Measurements from ENCODE around the gene RPTOR. TPM values are rescaled to one million over a fixed set of nuclear protein-coding genes. Genes with fewer than 3 reads are reported as not detected.
"Not testable (repeated sequence)": the region's sequence is repeated elsewhere in the genome, so short reads cannot be mapped to it uniquely, and the experiment has no call there.

The RPTOR gene
- polyA plus RNA-seq, 1 donor, result 23.9 TPM

DNA sequence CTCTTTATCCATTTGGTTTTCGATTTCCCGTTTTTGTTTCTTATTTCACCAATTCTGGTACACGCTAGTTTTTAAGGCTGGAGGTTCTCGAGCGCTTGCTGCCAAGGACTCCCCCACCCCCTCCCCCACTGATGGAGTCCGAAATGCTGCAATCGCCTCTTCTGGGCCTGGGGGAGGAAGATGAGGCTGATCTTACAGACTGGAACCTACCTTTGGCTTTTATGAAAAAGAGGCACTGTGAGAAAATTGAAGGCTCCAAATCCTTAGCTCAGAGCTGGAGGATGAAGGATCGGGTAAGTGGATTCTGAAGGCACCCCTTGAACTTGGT, 825 bp downstream of the RPTOR start:
- no peak for DNase-seq (ENCODE audit: low read depth)

DNA sequence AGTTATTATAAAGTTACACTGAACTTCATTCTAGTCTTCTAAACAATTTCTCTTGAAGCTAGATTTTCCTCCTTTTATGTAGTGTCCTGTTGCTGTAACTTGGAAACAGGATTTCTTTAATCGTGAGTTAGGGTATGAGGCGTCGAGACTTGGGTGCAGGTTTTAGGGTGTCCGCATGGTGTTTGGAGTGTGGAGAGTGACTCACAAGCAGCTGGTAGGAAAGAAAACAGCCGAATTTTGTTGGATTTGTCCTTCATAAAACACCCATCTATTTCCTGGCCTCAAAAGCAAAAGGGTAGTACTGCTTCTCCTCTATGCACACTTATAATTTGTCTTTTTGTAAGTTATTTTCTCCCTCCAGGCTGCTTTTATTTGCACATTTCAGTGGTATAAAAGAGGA, 1.6 kb downstream of the RPTOR start:
- DNase-seq (ENCODE audit: low read depth), result no peak

DNA sequence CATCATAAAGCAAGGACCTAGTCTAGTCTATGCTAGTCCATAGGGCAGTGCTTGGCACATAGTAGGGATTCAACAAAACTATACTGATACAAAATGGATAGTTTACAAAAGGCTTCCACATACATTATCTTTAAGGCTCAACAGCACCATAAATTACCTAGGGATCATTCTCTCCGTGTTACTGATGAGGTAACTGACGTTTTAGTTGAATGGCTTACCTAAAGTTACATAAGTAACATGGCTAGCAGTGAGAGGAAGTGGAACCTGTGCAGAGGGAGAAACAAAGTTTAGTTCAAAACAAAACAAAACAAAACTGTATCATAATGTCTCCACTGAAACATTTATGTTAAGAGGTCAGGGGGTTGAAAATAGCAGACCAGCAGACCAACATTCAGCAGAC, 7.9 kb downstream of the RPTOR start:
- no peak for DNase-seq (ENCODE audit: low read depth)

DNA sequence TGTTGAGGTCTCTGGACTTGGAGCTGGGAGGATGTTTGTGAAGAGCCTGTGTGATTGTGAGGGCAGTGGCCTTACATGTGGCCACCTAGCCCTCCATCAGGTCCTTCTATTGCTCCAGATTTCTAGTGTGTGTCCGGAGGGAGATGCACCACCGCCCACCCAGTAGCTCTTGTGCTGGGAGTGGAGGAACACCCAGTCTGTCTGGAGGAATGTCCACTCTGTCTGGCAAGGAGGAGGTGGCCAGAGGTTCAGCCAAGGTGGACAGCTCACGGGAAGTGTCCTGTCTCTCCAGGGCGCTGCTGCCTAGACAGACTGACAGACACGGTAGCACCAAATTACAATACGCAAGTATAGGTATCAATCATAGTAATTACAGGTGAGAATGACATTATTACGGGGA, 10.6 kb downstream of the RPTOR start:
- DNase-seq (ENCODE audit: low read depth), result no peak

DNA sequence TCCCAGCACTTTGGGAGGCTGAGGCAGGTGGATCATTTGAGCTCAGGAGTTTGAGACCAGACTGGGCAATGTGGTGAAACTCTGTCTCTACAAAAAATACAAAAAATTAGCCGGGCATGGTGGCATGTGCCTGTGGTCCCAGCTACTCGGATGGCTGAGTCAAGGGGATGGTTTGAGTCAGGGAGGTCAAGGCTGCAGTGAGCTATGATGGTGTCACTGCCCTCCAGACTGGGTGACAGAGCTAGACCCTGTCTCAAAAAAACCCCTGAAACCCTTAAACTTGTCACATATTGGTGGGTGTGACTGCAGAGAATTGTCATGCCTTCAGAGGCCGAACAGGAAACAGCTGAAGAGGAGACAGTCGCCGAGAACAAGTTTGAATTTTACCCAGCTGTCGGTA, 13.4 kb downstream of the RPTOR start:
- no peak for DNase-seq (ENCODE audit: low read depth)

DNA sequence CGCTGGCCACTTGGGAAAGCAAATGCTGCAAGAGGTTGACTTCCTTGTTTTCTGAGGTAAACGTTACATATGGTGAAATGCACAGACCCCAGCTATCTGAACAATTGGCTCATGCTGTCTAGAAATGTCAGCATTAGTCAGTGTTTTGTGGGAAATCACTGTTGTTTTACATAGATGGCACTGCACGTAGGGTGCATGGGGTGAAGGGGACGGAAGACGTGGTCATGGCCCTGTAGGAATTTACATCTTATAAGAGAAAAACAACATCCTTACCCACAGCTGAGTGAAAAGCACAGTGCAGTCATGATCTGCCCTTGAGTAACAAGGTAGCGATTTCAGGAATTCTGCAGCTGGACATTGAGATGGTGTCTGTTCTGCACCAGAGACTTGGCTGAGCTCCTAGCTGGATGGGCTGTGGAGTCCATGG, 15.2 kb downstream of the RPTOR start:
- DNase-seq (ENCODE audit: low read depth), result no peak

DNA sequence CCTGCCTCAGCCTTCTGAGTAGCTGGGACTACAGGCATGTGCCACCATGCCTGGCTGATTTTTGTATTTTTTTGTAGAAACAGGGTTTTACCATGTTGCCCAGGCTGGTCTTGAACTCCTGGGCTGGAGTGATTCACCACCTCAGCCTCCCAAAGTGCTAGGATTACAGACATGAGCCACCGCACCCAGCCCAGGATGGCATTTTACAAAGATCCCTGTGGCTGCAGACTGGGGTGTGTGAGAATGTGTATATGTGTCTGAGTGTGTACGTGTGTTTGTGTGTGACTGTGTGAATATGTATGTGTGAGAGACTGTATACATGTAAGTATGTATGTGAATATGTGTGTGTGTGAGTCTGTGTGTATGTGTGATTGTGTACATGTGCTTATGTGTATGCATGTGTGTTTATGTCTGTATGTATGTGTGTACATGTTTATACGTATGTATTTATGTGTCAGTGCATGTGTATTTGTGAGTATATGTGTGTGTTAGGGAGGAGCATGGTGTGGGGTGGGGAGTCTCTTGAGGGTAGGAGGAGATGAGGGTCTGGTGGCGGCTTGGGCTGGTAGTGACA, 17.0 kb downstream of the RPTOR start:
- no peak for DNase-seq (ENCODE audit: low read depth)

DNA sequence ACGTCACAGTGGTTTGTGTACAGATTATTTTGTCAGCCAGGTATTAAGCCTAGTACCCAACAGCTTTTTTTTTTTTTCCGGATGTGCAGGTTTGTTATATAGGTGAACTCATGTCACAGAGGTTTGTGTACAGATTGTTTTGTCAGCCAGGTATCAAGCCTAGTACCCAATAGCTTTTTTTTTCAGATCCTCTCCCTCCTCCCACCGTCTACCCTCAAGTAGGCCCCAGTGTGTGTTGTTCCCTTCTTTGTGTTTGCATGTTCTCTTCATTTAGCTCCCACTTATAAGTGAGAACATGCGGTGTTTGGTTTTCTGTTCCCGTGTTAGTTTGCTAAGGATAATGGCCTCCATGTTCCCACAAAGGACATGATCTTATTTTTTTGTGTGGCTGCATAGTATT, 19.9 kb downstream of the RPTOR start:
- no peak for DNase-seq (ENCODE audit: low read depth)

DNA sequence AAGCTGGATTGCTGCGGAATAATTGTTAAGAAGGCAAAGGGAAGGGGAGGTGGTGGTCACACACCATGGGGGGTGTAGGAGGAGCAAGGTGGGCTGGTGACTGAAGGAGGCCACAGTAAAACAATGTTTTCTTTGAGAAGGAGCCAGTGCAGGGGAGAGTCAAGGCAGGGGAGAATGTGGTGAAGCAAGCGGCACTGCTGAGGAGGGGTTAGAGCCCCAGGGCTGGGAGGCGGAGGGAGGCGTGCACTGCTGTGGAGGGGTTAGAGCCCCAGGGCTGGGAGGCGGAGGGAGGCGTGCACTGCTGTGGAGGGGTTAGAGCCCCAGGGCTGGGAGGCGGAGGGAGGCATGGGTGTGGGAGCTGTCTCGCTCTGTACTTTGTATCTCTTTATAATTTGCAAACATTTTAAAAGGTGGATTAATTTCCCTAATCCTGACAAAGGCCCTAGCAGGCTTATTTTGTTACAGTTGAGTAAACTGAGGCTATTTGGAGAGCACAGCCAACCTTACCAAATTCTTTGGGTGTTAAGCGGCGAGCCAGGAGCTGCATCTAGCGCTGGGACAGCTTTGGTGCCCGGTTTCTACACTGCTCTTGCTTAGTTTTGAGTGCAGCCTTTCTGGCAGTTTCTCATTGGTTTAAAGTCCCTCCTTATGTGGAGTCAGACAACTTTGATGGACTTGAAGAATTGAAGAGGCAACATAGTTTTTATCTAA, 20.9 kb downstream of the RPTOR start:
- DNase-seq (ENCODE audit: low read depth), result no peak

DNA sequence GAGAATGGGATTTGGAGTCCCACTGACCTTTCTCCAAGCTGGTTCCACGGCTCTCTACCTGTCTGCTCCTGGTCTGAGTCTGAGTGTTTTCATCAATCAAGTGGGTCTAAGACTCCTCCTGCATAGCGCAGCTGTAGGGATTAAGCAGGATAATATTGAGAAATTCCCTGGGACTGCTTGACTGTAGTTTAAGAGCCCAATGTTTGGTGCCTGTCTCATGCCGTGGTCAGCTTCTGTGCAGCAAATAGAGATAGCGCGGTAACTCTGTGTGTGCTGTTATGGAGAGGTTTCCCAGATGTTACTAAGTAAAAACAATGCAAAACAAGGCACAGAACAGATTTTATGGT, 21.4 kb downstream of the RPTOR start:
- DNase-seq (ENCODE audit: low read depth), result no peak

DNA sequence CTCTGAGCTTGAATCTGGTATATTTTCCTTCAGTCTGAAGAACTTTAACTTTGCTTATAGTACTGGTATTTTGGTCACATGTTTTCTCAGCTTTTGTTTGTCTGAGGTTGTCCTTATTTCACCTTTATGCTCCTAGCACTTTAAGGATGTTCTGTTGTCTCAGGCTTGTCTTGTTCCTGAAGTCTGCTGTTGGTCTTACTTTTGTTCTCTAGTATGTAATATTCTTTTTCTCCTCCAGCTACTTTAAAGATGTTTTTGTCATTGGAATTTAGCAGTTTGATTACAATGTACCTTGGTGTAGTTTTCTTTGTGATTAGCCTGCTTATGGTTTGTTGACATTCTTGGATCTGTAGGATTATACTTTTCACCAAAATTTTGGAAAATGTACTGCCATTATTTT, 23.6 kb downstream of the RPTOR start:
- DNase-seq (ENCODE audit: low read depth), result no peak

DNA sequence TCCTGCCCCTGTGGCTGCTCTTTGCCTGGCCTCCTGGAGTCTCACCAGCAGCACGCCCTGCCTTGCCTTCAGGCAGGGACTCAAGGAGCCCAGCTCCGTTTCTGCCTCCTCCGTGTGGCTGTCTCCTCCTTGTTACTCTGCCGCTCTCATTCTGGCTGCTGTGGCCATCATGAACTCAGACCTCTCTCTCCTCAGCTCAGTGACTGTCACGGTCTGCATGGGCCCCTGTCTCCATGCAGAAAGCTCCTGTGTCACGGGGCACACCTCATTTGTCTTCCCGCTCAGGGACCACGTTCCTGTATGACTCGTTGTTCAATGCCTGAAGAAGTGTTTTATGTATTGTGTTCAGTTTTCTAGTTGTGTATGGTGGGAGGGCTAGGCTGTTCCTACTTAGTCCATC, 25.3 kb downstream of the RPTOR start:
- no peak for DNase-seq (ENCODE audit: low read depth)

DNA sequence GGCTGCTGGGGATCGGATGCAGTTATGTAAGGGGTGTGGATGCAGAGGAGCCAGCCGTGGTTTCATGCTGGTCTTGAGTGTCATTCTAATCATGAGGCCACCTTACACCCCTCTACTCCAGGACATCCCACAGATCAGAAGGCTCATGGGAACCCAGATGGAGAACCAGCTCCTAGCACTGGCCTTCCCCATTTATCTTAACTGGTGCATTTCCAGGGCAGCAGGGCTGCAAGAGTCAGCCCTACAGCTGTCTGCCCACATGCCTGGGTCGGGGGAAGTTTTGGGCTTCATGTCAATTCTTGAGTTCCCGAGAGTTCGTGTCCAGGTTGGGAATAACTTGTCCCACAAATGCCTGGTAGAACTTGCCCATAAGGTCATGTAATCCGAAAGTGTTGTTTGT, 29.1 kb downstream of the RPTOR start:
- DNase-seq (ENCODE audit: low read depth), result no peak

DNA sequence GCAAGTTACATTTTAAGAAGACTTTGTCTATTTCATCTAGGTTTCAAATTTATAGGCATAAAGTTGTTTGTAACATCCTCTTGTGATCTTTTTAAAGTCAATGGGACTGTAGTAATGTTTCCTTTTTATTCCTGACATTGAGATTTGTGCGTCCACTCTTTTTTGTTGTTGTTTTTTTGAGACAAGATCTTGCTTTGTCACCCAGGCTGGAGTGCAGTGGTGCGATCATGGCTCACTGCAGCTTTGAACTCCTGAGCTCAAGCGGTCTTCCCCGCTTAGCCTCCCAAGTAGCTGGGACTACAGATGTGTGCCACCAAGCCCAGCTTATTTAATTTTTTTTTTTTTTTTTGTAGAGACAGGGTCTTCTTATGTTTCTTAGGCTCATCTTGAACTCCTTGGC, 29.9 kb downstream of the RPTOR start:
- no peak for DNase-seq (ENCODE audit: low read depth)

DNA sequence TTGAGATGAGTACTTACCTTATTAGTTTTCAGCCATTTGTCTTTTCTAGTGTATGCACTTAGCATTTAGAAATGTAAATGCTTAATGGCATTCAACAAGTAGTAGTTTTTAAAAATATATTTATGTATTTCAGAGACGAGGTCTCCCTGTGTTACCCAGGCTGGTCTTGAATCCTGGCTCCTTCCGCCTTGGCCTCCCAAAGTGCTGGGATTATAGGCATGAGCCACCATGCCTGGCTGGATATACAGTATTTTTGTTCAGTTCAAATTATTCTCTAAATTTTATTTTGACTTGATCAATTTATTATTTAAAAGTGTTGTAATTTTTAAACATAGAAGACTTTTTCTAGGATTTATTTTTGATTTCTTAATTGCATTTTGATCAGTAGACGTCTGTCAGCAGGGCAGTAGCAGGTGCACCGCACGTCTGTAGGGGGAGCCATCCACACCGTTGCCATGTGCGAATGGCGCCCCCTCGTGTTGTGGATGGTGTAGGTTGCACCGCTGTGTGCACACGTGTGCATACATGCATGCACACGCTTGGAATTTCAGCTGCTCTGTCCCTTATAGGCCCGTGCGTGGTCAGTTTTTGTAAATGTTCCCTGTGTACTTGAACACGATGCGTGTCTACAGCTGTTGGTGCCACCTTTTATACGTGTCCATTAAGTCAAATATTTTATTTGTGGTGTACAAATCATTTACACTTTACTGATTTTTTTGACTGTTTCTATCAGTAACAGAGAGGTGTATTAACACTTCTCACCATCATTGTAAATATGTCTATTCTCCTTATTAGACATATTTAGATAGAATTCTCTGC, 30.6 kb downstream of the RPTOR start:
- DNase-seq (ENCODE audit: low read depth), result peak; percentile 24

DNA sequence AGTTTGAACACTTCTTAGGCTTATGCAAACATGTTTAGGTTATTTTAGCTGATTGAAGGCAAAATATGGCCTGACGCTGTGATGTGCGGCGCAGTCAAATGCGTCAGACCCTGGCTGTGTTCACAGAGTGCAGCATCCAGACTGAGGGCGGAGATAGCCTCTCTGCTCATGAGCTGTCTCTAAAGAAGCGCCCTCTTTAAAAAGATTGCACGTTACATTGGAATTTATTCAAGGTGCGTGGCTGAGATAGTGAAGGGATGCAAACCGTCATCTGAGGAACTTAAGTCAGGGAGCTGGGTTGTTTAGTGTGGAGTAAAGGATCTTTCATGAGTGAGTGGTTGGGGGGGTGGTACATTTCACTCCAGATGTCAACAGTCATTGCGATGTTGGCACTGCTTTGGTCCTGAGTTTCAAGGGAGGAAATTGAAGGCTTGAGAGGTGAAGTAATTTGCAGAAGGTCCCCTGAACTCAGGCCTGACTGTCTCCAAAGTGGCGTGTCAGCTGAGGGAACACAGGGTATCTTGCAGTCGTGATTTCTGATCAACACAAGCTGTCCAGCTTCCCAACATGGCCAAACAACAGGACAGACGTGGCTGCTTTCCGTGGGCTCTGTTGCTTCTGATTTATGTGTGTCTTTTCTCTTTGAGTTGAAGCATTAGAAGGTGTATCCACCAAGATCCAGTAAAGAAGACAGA, 33.4 kb downstream of the RPTOR start:
- no peak for DNase-seq (ENCODE audit: low read depth)

DNA sequence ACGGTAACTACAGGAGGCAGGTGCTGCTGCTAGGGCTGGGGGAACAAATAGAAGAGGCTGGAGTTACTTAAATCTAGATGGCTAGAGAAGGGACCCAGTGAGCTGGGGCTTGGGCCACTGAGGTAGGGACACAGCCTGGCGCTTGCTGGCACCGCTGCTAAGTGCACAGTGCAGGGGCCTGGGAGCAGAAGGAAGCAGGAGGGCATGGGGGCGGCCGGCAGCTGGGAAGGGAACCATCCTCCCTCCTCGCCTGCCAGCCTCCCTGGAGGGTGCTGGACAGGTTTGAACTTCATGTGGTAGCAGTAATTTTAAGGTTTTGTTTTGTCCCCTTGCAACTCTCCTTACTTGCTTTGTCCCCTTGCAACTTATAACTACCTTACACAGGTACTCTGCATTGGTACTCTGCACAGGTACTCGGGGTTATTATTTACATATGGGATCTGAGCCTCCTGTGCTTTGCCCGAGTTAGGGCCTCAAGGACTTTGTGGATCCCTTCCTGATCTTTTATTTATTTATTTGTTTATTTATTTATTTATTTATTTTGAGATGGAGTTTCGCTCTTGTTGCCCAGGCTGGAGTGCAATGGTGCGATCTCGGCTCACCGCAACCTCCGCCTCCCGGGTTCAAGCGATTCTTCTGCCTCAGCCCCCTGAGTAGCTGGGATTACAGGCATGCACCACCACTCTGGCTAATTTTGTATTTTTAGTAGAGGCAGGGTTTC, 34.2 kb downstream of the RPTOR start:
- not testable (repeated sequence) for DNase-seq (ENCODE audit: low read depth)

DNA sequence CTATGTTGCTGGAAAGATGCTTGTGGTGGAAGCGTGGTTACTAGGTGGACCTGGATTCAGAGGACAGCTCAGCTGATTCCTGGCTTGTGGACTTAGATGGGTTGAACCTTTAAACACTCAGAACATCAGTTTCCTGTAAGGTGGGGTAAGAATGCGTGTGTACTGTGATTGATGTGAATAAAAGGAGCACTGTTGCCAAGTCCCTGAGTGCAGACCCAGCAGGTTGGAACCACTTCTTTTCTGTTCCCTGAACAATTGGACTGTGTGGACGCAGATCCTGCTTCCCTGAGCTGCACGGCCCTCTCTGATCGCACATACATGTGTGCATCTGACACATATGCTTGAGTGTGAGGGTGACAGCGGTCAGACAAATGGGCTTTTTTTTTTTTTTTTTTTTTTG, 37.5 kb downstream of the RPTOR start:
- no peak for DNase-seq (ENCODE audit: low read depth)

DNA sequence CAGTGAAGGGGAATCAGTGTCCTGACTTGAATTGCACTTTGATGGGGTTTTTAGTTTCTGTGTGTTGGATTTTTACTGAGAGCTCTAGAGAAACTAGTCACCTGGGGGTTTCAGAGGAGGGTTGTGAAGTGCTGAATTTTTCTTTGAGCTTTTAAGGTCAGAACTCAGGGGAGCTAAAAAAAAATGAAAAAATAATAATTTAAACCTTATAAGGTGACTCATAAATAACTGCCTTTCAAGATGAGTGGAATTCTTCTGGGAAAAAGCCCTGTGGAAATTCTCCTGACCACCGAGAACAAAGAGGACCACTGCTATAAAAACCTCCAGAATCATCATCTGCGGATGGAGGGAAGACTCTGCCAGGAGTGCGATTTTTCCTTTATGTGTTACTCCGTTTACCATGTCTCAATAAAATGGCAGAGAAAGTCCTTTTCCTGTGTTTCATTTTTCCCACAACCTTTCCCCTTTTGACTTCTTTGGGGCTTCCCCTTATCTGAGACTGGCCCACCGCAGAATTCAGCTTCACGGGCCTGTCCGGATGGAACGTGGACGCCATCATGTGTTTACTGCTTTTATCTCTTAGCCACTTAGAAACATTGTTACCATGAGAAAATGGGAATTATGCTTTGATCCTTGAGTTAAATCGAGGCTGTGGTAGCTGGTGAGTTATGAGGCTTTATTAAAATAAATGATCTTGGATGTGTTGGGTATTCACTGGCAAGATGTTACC, 39.7 kb downstream of the RPTOR start:
- DNase-seq (ENCODE audit: low read depth), result no peak

DNA sequence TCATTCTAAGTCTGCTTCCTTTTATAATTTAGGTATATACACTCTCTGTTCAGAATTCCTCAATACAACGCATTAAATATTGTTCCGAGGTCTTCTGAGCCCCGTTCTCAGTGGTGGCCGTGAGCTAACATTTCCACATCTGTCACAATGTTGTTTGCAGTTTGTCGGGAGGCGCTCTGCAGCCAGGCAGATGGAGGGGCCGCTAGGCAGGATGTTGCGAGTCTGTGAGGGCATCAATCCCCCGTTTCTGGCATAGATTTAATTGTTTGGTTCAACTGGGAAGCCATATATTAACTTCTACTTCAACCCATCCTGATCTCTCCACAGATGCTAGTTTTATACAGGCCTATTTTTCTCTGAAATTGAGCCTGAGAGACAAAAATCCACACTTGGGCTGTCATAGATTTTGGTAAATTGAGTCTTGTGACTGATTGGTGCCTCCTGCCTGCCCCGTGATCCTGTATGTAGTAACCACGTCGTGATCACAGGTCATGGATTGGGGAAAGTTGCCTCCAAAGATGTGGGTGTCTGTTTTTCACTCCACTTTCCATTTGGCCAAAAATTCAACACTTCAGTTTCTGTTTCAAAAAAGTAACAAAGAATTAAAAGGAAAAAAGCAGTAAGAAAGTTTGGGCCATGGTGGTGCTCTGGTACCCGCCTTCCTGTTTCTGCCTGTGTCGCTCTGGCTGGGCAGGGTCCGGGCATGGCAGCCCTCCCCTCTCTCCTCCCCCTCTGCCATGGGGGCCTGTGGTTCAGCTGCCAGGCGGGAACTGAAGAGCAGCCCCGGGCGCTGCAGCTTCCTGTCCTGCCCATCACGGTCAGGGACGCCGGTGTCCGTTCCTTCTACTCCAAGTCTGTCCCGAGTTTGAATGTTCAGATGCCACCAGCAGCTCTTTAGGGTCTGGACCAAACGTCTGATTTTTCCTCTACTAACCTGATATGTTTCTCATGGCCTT, 41.5 kb downstream of the RPTOR start:
- no peak for DNase-seq (ENCODE audit: low read depth)
